GM12874 (cell line): Measurements from ENCODE around the gene RNU6-9.
A peak's percentile ranks its signal among the peaks of the same experiment; 100 is the strongest.

Experiments used
- CTCF ChIP-seq: IDR thresholded peaks from 2 replicates; pipeline ENCODE4 v1.5.1; 2011; ENCODE audit warnings: low read depth, mild to moderate bottlenecking, control low read depth, low read length, moderate library complexity; ENCODE audit not compliant: insufficient read depth

RNU6-9 gene

GRCh38 chr19:858868-859843 is 34.1 kb upstream of the RNU6-9 start, which contains the start of gene CFD:
Gene CFD (plus strand): TSS chr19:859664. CDS start chr19:859690, 26 bp downstream.
- TF ChIP-seq CTCF = no peak

- no peak for TF ChIP-seq CTCF
Measured at GRCh38 chr19:861141-861755, 32.0 kb upstream of the RNU6-9 start.

- 0 out of 2 replicates have a peak, but pooled peaks have one; percentile 20 for TF ChIP-seq CTCF
Measured at GRCh38 chr19:861756-862580, 31.3 kb upstream of the RNU6-9 start.

GRCh38 chr19:862581-863314 is 30.5 kb upstream of the RNU6-9 start:
- no peak for TF ChIP-seq CTCF

- TF ChIP-seq CTCF = no peak
Measured at GRCh38 chr19:863315-863620, 30.0 kb upstream of the RNU6-9 start.

GRCh38 chr19:866769-867300 is 26.4 kb upstream of the RNU6-9 start:
- TF ChIP-seq CTCF = no peak
